Posterior vena cava (tissue), 2 donors: Measurements from ENCODE around the gene APOF. TPM values are rescaled to one million over a fixed set of nuclear protein-coding genes. Genes with fewer than 3 reads are reported as not detected.
A peak's percentile ranks its signal among the peaks of the same experiment; 100 is the strongest.
"Not testable (repeated sequence)": the region's sequence is repeated elsewhere in the genome, so short reads cannot be mapped to it uniquely, and the experiment has no call there.

Experiments used
- DNase-seq: peaks from one replicate; pipeline ENCODE4 v3.0.0-alpha.2; 2020; ENCODE audit warnings: low spot score
- intact Hi-C, 2 donors: fragments of 100-400 bp; cut with DNase I; formaldehyde crosslinking; loops; one replicate each; pipeline versions ENCODE4 v1.14.1 to v1.14.2; 2022 to 2023
- long read RNA-seq, 2 donors: library from polyadenylated mRNA; unstranded; transcript quantifications; one replicate each; pipeline ENCODE4 v2.0.0, GENCODE V29; 2020 to 2021
- total RNA-seq, 2 donors: library from RNA; stranded (reverse); fragmentation: NEBNext Ultra II Directional; extraction: Animal tissue kit (Norgen Biotek cat#: 25700); gene quantifications; one replicate each; pipeline ENCODE4 v1.2.1, GENCODE V29; 2021
- donor health status: DM: yes; HTN: yes; CAD: no.
- donor health status: DM: yes; HTN: yes; CAD: no.

APOF gene, protein sequence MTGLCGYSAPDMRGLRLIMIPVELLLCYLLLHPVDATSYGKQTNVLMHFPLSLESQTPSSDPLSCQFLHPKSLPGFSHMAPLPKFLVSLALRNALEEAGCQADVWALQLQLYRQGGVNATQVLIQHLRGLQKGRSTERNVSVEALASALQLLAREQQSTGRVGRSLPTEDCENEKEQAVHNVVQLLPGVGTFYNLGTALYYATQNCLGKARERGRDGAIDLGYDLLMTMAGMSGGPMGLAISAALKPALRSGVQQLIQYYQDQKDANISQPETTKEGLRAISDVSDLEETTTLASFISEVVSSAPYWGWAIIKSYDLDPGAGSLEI
- total RNA-seq, result not detected
- long read RNA-seq, donor 1, result 0 reads
- long read RNA-seq, donor 2, result 0 reads

DNA sequence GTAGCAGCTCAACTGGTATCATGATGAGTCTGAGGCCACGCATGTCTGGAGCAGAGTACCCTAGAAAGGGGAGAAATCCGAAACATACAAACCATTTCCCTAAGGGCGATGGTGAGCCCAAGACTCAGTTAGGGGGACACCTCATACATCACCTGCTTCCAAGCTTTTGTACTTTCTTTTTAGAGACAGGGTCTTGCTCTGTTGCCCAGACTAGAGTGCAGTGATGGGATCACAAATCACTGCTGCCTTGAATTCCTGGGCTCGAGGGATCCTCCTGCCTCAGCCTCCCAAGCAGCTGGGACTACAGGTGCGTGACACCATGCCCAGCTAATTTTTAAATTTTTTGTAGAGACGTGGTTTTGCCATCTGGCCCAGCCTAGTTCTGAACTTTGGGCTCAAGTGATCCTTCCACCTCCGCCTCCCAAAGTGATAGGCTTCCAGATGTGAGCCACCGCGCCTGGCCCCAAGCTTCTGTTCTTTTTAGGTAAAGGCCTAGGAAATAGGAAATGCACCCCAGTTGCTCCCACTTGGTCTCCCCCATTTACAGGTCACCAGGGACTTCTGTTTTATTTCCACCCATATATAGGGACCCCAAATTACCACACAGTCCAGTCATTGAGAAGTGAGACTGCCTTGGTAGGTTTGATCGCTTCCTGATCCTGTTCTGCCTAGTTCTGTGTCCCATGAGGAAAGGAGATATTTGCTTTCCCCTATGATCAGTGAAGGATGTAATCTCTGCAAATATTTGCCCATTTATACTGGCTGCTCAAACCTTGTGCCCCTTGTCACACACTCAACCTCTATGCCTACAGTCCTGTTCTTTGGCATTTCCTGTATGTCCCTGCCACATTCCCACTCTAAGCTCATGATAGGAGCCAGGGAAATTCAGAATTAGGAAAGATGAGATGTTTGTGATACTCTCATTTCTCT, at the start of gene APOF:
APOF (minus strand) TSS at position 728 of the 930 bp plus-strand sequence; CDS start at position 616, 112 bp downstream.
- intact Hi-C loops, result no loop called here
- no peak for DNase-seq

DNA sequence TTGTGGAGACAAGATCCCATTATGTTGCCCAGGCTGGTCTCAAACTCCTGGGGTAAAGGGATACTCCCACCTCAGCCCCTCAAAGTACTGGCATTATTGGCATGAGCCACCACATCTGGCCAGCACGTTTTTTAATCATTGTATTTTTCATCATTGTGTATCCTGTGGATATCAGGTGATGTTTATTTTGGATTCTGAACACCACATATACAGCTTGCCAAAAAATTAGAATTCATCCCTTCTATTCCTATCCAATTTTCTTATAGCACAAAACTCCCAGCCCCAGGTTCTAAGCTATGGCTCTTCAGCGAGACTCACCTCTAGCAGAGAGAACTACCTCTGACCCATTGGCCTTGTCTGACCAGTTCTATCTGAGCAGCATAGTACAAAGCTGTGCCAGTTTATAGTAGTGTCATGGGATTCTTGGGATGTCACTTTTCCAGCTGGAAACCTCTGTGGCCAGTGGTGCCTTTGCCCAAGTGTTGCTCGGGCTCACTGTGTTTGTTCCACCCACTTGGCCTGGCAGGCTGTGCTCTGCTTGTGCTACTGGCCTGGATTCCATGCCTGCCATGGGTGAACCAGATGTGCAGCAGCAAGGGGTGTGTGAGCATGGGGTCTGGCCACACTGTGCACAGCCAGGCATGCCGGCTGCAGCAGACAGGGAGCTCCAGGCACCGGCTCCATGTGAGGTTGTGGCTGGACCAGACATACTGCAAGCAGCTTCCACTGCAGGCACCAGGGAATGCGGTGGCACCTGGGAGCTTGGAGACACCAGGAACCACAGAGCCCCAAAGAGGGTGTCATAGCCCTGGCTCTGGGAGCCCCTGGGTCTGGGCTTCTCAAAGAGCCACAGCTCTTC, 49.4 kb upstream of the APOF start:
- peak; percentile 49 for DNase-seq
- intact Hi-C loops, result no loop called here

- DNase-seq, result peak; percentile 11
- intact Hi-C loops, result no loop called here
Measured at GRCh38 chr12:56410768-56411167, 48.1 kb upstream of the APOF start.

DNA sequence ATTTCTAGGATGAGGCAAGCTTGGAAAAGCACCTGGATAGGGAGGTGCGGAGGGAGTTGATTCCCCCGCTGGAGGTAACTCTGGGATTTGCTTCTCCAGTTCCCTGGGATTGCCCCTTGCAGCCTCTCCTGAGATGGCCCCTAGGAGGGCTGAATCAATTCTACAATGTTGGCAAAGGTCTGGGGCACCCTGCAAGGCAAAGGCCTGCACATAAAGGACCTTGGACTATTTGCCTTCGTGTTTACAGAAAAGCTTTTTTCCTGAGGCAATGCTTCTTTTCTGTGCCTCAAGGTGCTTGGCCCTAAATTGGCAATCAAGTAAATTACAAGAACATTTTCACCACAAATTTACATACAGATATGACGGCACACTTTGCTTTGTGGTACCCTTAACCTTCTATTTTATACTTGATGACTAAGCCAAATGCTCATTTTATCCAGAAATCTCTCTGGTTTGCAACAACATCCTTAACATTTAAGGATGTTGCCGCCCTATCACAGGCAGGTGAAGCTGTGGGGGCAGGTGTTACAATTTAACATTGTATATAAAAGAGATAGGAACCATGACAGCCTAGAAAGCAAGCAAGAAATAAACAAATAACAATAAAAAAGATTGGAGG, 46.3 kb upstream of the APOF start:
- DNase-seq, result no peak
- intact Hi-C loops, result no loop called here

DNA sequence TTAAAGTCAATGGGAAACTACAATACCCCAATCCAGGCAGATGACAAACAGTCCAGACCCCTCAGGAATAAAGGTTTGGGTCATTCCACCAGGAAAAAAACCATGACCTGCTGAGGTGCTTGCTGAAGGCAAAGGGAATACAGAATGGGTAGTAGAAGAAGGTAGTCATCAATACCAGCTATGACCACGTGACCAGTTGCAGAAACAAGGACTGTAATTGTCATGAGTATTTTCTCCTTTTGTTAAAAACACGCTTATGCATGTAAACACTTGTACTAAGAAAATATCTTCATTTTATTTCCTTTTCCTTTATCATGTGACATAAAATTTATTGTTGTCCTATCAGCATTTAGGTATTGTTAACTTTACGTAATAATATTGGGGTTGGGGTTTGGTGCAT, 41.6 kb upstream of the APOF start:
- DNase-seq, intact Hi-C loops: not testable (repeated sequence)

DNA sequence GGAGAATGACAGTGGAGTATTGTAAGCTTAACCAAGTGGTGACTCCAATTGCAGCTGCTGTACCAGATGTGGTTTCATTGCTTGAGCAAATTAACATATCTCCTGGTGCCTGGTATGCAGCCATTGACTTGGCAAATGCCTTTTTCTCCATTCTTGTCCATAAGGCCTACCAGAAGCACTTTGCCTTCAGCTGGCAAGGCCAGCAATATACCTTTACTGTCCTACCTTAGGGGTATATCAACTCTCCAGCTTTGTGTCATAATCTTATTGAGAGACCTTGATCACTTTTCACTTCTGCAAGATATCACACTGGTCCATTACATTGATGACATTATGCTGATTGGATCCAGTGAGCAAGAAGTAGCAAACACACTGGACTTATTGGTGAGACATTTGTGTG, 39.0 kb upstream of the APOF start:
- intact Hi-C loops, DNase-seq: not testable (repeated sequence)

DNA sequence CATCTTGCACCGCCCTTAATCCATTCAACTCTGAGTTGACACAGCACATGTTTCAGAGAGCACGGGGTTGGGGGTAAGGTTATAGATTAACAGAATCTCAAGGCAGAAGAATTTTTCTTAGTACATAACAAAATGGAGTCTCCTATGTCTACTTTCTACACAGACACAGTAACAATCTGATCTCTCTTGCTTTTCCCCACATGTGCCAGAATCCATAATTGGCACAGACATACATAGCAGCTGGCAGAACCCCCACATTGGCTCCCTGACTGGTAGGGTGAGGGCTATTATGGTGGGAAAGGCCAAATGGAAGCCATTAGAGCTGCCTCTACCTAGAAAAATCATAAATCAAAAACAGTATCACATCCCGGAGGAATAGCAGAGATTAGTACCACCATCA, 38.5 kb upstream of the APOF start:
- DNase-seq, intact Hi-C loops: not testable (repeated sequence)

GRCh38 chr12:56399466-56399865, 36.8 kb upstream of the APOF start:
- DNase-seq, intact Hi-C loops: not testable (repeated sequence)

- intact Hi-C loops, result no loop called here
Measured at GRCh38 chr12:56398324-56398723, 35.7 kb upstream of the APOF start.

GRCh38 chr12:56392331-56392730, 29.7 kb upstream of the APOF start:
- no peak for DNase-seq
- intact Hi-C loops, result no loop called here

More at GRCh38 chr12:56398324-56398723, 35.7 kb upstream of the APOF start:
- no peak for DNase-seq

DNA sequence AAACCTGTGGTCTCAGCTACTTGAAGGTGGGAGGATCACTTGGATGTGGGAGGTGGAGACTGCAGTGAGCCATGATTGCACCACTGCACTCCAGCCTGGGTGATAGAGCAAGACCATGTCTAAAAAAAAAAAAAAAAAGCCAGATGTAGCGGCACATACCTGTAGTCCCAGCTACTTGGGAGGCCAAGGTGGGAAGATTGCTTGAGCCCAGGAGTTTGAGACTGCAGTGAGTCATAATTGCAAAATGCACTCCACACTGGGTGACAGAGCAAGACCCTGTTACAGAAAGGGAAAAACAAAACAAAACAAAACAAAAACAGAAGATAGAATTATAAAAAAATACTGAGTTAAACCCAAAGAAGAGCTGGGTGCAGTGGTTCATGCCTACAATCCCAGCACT, 29.1 kb upstream of the APOF start:
- intact Hi-C loops, result no loop called here
- no peak for DNase-seq

- intact Hi-C loops, result no loop called here
Measured at GRCh38 chr12:56389412-56389811, 26.8 kb upstream of the APOF start.

GRCh38 chr12:56387152-56387736, 24.6 kb upstream of the APOF start:
- intact Hi-C loops, result no loop called here
- DNase-seq, result no peak

More at GRCh38 chr12:56389412-56389811, 26.8 kb upstream of the APOF start:
- no peak for DNase-seq

DNA sequence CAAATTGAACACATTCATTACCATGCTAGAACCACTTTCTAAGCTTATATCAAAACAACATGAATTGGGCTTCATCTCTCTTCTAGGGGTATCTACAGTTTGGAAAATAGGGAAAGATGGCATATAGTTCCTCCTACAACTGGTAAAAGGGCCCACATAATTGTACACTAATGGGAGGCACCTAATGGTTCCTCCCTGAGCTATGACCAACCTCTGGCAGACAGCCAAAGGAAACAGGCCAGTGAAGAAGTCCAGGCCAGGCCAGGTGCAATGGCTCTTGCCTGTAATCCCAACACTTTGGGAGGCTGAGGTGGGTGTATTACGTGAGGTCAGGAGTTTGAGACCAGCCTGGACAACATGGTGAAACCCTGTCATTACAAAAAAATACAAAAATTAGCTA, 23.2 kb upstream of the APOF start:
- no peak for DNase-seq
- intact Hi-C loops, result no loop called here

GRCh38 chr12:56382611-56383010, 20.0 kb upstream of the APOF start:
- intact Hi-C loops, result no loop called here
- no peak for DNase-seq

DNA sequence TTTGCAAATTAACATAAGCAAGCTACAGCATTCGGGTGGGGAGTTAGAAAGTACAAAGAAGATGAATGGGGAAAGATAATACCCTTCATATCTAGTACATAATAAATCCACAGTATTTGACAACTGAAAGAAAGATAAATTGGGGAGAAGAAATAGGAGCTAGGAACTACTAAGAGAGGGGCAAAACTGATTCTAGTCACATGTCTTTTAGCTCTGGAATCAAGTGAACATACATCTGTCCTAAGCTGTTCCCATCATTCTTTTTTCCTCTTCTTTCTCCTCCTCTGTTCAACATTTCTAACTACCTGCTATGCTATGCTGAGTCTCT, 15.3 kb upstream of the APOF start:
- intact Hi-C loops, result loop anchor here in 1 of 2 donors (10.0 kb wide), 1 partner anchor 87 kb away; the partner anchor contains the start of gene SPRYD4
- no peak for DNase-seq

- DNase-seq, result no peak
- intact Hi-C loops, result loop anchor here in 1 of 2 donors (10.0 kb wide), 1 partner anchor 87 kb away; the partner anchor contains the start of gene SPRYD4
Measured at GRCh38 chr12:56377310-56377988, 14.8 kb upstream of the APOF start.
